Esophagus (tissue), 2 donors: ENCODE data around the gene PFKP. TPM values are rescaled to one million over a fixed set of nuclear protein-coding genes. Genes with fewer than 3 reads are reported as not detected.

Experiments
- H3K27ac ChIP-seq, 2 donors: one replicate each; pipeline ENCODE4 v1.5.1; 2013; ENCODE audit warnings: low read depth in 2 of 2, mild to moderate bottlenecking in 2 of 2, inconsistent platforms in 1 of 2, low read length in 1 of 2, moderate library complexity in 1 of 2
- H3K27me3 ChIP-seq, 2 donors: one replicate each; pipeline ENCODE4 v1.6.1; 2013; ENCODE audit warnings: low read length in 2 of 2, control low read depth in 1 of 2, mild to moderate bottlenecking in 1 of 2; ENCODE audit not compliant: insufficient read depth in 2 of 2, control insufficient read depth in 1 of 2
- H3K36me3 ChIP-seq, 2 donors: one replicate each; pipeline ENCODE4 v1.6.1; 2013; ENCODE audit warnings: low read length in 1 of 2; ENCODE audit not compliant: control insufficient read depth in 2 of 2, insufficient read depth in 2 of 2
- H3K4me1 ChIP-seq, 2 donors: one replicate each; pipeline ENCODE4 v1.6.1; 2013; ENCODE audit warnings: low read length in 1 of 2; ENCODE audit not compliant: control insufficient read depth in 2 of 2, insufficient read depth in 2 of 2
- H3K4me3 ChIP-seq, 2 donors: one replicate each; pipeline ENCODE4 v1.5.1; 2013; ENCODE audit warnings: low read length in 2 of 2, mild to moderate bottlenecking in 2 of 2, low read depth in 1 of 2, moderate library complexity in 1 of 2
- H3K9me3 ChIP-seq, 2 donors: one replicate each; pipeline ENCODE4 v1.6.1; 2013; ENCODE audit warnings: mild to moderate bottlenecking in 2 of 2, low read depth in 1 of 2, low read length in 1 of 2, moderate library complexity in 1 of 2; ENCODE audit not compliant: control insufficient read depth in 2 of 2, insufficient read depth in 1 of 2
- WGBS, 2 donors: extraction: QIAGEN DNeasy Blood & Tissue Kit; methylation state at CpG; one replicate each; pipeline ENCODE4 v1.1.7; 2013; 5-methylcytosine and 5-hydroxymethylcytosine counted together
- polyA plus RNA-seq, 2 donors: library from polyadenylated mRNA; stranded (reverse); fragments of 200-250 nt; gene quantifications; one replicate each; pipeline ENCODE4 v1.2.3, GENCODE V29; 2013
- donor health status: healthy with polysubstance abuse.
- donor health status: Bipolar disorder and iron deficiency.

PFKP gene
- polyA plus RNA-seq, 2 donors, result 43.9 to 66.9 TPM

DNA sequence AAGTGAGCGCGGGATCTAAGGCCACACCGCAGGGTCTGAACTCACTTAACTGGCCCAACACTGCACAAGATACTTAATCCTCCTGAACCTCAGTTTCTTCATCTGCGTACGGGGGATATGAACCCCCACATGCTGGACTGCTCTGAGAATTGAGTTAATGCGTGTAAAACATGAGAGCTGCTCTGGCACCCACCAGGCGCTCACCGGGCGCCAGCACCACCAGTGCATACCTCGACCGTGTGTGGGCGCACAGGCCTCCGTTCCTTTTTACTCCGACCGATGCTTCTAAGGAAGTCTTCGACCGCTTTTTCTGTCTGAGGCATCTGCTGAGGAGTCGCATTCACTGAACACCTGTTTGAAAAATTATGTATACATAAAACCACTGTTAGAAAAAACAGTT lies 78.0 kb downstream of the PFKP start:
- Histone ChIP-seq H3K9me3 (no peaks in the 10 kb centered on the region), H3K27ac (no peak overlapping the region), H3K27me3 (no peaks in the 10 kb centered on the region), H3K36me3 (peaks cover 33 to 56% of the 10 kb centered on the region in 2 donors), H3K4me3 (no peak overlapping the region), H3K4me1 (no peaks in the 10 kb centered on the region)
- 96 to 98% methylated on average over 18 of the region's 18 CpGs for WGBS, 2 donors

GRCh38 chr10:3146289-3146688 lies 78.9 kb downstream of the PFKP start:
- H3K36me3 ChIP-seq, result peaks cover 38 to 64% of the 10 kb centered on the region in 2 donors
- no peaks in the 10 kb centered on the region for H3K9me3 ChIP-seq
- no peaks in the 10 kb centered on the region for H3K27me3 ChIP-seq
- H3K4me1 ChIP-seq, result no peaks in the 10 kb centered on the region
- H3K4me3 ChIP-seq, result no peak overlapping the region
- no peak overlapping the region for H3K27ac ChIP-seq
- WGBS, 2 donors, result 96 to 99% methylated on average over 8 of the region's 8 CpGs

DNA sequence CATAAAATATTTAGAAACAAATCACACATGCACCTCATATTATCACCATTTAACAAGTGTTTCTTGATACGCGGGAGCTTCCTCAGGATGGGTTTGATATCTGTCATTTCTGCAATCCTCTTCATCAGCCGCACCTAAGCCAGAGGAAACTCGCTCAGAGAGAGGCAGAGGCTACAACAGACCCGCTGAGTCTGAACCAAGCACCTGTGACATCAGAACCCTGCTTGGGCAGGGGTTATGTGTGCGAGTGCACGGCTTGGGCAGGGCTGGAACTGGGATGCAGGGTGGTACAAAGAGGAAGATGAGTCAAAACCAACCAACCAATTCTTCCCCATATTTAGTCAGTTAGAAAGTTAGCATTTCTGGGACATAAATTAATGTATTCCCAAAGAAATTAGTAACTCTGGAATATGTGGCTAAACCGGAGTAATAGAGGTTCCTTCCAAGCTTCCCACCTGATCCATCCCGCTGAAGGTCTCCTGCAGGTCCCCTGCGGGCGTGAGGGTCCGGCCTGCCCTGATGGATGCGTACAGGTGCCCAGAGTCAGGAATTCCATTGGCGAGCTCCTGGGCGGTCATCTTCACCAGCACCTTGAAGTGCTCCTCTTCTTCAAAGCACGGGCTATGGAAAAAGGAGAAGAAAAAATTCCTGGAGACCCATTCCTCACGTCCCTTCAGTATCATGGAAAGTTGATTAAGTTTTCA lies 79.9 kb downstream of the PFKP start:
- WGBS, 2 donors, result 89 to 95% methylated on average over 17 of the region's 17 CpGs
- Histone ChIP-seq H3K4me3 (no peak overlapping the region), H3K4me1 (no peaks in the 10 kb centered on the region), H3K27me3 (no peaks in the 10 kb centered on the region), H3K36me3 (peaks cover 42 to 59% of the 10 kb centered on the region in 2 donors), H3K27ac (no peak overlapping the region), H3K9me3 (no peaks in the 10 kb centered on the region)

- H3K27ac ChIP-seq, result no peak overlapping the region
- H3K36me3 ChIP-seq, result peaks cover 45 to 57% of the 10 kb centered on the region in 2 donors
- no peaks in the 10 kb centered on the region for H3K9me3 ChIP-seq
- no peak overlapping the region for H3K4me3 ChIP-seq
- no peaks in the 10 kb centered on the region for H3K27me3 ChIP-seq
- WGBS, 2 donors, result 88 to 93% methylated on average over 17 of the region's 17 CpGs
- H3K4me1 ChIP-seq, result no peaks in the 10 kb centered on the region
Measured at GRCh38 chr10:3148041-3148440, 80.7 kb downstream of the PFKP start.

GRCh38 chr10:3148994-3149393 lies 81.6 kb downstream of the PFKP start:
- Histone ChIP-seq H3K4me1 (no peaks in the 10 kb centered on the region), H3K27me3 (no peaks in the 10 kb centered on the region), H3K9me3 (no peaks in the 10 kb centered on the region), H3K36me3 (peaks cover 37 to 50% of the 10 kb centered on the region in 2 donors), H3K4me3 (no peak overlapping the region), H3K27ac (no peak overlapping the region)
- WGBS, 2 donors, result 81 to 85% methylated on average over 9 of the region's 9 CpGs

DNA sequence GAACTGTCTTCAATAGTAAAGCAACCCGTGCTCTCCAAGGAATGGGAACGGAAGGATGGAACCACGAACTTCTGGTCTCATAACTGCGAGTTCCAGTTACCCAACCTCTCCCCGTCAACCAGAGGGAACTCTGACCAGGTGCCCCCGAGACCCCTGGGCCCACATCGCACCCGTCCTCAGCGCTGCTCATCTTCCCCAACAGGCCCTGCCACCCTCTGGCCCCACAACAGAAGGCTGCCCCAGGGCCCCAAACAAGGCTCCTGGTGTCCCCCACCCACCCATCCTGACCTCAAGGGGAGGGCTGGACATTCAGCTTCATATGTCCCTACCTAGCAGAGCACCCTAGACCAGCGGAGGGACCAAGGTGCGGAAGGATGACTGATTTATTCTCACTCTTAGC lies 82.6 kb downstream of the PFKP start:
- H3K36me3 ChIP-seq, result peaks cover 35 to 52% of the 10 kb centered on the region in 2 donors
- 86 to 87% methylated on average over 11 of the region's 11 CpGs for WGBS, 2 donors
- H3K4me3 ChIP-seq, result no peak overlapping the region

DNA sequence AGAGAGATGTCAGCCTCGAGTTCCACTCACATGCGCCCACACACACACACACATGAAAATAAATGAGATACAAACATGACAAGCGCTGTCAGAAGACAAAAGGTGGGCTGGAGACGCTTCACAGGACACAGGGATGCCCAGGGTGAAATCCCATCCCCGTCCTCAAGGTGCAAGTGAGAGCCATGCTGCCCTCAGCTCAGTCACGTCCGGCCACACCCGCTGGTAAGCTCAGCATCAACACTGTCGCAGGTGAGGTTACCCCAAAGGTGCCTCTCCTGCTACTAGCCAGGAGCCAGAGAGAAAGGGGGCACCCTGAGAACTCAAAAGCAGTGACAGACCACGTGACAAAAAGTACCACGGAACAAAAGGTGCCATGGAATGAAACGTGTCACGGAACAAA lies 83.0 kb downstream of the PFKP start:
- 89% methylated on average over 13 of the region's 13 CpGs for WGBS, 2 donors
- H3K27ac ChIP-seq, result no peak overlapping the region
- no peaks in the 10 kb centered on the region for H3K9me3 ChIP-seq
- no peaks in the 10 kb centered on the region for H3K27me3 ChIP-seq
- no peaks in the 10 kb centered on the region for H3K4me1 ChIP-seq
- H3K36me3 ChIP-seq, result peaks cover 34 to 52% of the 10 kb centered on the region in 2 donors
- H3K4me3 ChIP-seq, result no peak overlapping the region

More for the DNA sequence above, 82.6 kb downstream of the PFKP start:
- H3K9me3 ChIP-seq, result no peaks in the 10 kb centered on the region
- H3K4me1 ChIP-seq, result no peaks in the 10 kb centered on the region
- no peak overlapping the region for H3K27ac ChIP-seq
- H3K27me3 ChIP-seq, result no peaks in the 10 kb centered on the region

DNA sequence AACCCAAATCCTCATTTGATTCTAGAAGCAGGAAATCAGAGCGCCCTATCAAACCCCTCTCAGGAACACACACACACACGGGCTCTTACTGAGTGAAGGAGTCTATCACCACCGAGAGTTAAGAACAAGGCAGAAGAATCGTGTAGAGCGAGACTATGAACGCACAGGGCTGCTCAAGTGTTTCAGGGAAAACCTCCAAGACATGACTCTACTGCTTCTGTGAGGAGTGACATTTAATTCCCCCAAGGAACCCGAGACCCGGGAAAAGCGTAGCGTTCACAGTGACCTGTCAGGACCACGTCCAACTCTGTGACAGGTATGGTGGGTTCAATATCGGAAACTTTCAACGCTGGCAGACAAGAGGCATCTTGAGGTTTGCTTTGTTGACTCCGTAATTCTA lies 83.6 kb downstream of the PFKP start:
- Histone ChIP-seq H3K27ac (no peak overlapping the region), H3K36me3 (peaks cover 31 to 53% of the 10 kb centered on the region in 2 donors), H3K4me1 (no peaks in the 10 kb centered on the region), H3K9me3 (no peaks in the 10 kb centered on the region), H3K4me3 (no peak overlapping the region), H3K27me3 (no peaks in the 10 kb centered on the region)
- 90 to 95% methylated on average over 14 of the region's 14 CpGs for WGBS, 2 donors

GRCh38 chr10:3151889-3152565 lies 84.7 kb downstream of the PFKP start:
- H3K27me3 ChIP-seq, result no peaks in the 10 kb centered on the region
- H3K27ac ChIP-seq, result no peak overlapping the region
- H3K9me3 ChIP-seq, result no peaks in the 10 kb centered on the region
- 93 to 94% methylated on average over 13 of the region's 13 CpGs for WGBS, 2 donors
- no peak overlapping the region for H3K4me3 ChIP-seq
- H3K36me3 ChIP-seq, result peaks cover 31 to 49% of the 10 kb centered on the region in 2 donors
- no peaks in the 10 kb centered on the region for H3K4me1 ChIP-seq

- 85 to 88% methylated on average over 9 of the region's 9 CpGs for WGBS, 2 donors
- no peaks in the 10 kb centered on the region for H3K4me1 ChIP-seq
- no peak overlapping the region for H3K4me3 ChIP-seq
- H3K36me3 ChIP-seq, result peaks cover 29 to 49% of the 10 kb centered on the region in 2 donors
- H3K27me3 ChIP-seq, result no peaks in the 10 kb centered on the region
- H3K27ac ChIP-seq, result no peak overlapping the region
- no peaks in the 10 kb centered on the region for H3K9me3 ChIP-seq
Measured at GRCh38 chr10:3152566-3152935, 85.2 kb downstream of the PFKP start.
